HG02642 (cell line): ENCODE data around the gene TREX2.
"Not testable (repeated sequence)": the region's sequence is repeated elsewhere in the genome, so short reads cannot be mapped to it uniquely, and the experiment has no call there.

ENCODE experiments used
- ATAC-seq: cut with Tn5 transposase; IDR thresholded peaks from one replicate; pipeline ENCODE4 v1.9.1; 2021; ENCODE audit warnings: mild to moderate bottlenecking; ENCODE audit not compliant: unreplicated experiment, poor library complexity

Gene TREX2

DNA sequence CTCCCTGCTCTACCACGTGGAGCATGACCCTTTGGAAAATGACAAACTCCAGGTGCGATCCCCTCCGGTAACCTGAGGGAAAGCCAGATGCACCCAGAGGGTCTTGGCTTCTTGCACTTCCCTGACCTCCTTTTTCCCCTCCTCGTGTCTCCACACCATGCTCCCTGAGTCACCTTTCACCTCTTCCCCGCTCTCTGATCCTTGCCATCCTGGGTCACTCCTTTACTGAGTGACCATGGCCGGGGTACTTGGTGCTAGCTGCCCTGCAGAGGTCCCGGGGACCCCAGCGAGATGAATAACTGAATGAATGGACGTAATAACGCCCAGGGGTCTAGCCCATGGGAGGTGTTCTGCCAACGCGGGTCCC, 35.0 kb downstream of the TREX2 start:
- ATAC-seq = no peak

- no peak for ATAC-seq
These were observed 35.5 kb downstream of the TREX2 start for GRCh38 chrX:153410373-153410772.

DNA sequence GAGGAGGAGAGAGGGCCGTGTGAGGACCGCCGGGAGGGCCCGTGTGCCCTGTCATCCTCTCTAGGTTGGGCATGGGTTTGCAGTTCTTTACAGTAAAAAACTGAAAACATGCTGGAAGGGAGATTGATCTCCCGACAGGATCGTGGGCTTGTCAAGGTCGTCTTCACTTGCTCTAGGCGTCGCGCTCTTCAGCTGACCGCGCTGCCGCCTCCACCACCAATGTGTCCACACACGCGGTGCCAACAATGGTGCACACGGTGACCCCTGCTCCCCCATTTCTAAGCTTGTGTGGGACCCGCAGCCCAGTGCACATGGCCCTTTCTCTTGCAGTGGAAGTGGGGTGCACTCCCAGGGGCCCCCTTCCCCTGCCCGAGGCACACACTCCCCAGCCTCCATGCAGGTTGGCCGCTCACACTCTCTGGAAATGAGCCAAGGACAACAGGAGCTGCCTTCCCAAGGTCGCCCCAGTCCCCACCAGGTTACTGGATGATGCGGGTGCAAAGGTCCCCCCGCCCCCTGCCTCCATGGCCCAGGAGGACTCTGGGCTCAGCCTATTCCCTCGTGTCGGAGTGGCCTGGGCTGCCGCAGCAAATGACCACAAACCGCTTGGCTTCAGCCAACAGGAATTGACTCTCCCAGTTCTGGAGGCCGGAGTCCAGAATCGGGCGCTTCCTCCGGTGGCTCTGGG, 36.3 kb downstream of the TREX2 start:
- ATAC-seq = no peak

DNA sequence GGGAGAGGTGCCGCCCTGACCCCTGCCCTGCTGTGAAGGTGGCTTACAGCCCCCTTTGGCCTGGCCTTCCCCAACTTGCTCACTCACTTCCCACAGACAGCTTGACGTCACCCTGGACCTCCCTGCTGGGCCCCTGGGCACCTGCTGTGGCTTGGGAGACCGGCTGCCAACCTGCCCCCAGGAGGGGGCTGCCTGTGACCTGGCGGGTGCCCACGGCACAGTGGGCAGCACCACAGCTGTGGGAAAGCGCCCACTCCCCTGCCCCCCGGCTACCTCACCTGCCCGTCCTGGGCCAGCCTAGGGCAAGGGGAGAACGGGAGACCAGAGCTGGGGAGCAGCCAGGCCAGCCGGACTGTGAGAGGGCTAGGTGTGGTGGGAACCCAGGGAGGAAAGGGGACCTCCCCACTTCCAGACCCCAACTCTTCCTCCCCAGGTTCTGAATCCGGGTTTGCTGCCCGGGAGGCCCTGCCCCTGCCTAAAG, 36.9 kb downstream of the TREX2 start:
- no peak for ATAC-seq

DNA sequence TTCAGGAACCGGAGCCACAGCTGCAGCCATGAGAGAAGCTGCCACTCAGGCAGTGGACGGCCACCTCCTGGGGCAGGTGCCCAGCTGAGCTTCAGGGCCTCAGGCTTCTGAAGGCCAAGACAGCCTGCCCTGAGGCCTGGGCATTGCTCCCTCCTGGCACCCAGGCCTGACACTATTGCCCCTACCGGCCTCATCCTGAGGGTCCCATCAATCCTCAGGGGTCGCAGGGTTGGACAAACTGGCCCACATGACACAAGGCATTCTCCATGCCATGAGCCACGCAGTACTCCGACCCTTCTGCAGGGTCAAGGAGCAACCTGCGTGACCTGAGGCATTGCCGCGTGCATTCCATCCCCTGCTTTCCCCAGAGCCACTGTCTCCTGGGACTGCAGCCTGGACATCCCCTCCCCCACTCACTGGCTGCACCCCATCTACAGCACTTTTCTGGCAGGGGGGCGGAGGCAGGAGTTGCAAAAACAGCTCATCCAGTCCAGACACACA, 37.6 kb downstream of the TREX2 start:
- no peak for ATAC-seq

GRCh38 chrX:153407736-153408135, 38.1 kb downstream of the TREX2 start:
- no peak for ATAC-seq

- ATAC-seq = no peak
These were observed 39.0 kb downstream of the TREX2 start for GRCh38 chrX:153406903-153407302.

DNA sequence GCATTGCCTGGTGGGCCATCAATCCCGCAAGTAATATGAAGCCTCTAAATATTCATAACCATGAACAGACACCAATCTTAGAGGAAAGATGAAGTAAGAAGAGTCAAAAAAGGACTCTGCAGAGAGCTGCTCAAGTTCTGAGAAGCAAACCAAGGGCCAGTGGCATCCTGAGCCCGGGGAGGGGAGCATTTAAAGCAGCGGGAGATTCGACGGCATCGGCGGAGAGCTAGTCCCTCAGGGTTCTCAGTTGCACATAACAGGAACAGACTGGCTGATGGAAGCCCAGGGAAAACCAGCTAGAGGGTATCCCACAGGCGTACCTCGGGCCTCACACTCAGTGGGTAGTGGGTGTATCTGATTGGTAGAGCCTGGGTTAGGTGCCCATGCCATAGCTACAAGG, 39.8 kb downstream of the TREX2 start:
- no peak for ATAC-seq

GRCh38 chrX:153405426-153405825, 40.4 kb downstream of the TREX2 start:
- no peak for ATAC-seq

DNA sequence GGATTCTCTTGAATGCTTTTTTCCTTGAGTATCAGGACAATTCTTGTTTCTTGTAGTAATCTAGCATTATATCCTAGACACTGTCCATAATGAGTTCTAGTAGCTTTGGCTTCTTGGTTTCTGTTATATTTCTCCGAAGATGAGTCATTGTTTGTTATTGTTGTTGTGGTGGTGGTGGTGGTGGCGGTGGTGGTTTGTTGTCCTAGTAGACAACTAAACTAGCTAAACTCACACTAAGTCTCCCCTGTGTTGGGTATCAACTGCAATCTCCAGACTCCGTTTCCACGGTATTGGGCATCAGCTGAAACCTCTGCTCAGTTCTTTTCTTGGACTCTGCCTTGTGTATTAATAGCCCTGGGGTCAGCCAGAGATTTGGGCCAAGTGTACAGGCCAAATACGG, 41.5 kb downstream of the TREX2 start:
- not testable (repeated sequence) for ATAC-seq

DNA sequence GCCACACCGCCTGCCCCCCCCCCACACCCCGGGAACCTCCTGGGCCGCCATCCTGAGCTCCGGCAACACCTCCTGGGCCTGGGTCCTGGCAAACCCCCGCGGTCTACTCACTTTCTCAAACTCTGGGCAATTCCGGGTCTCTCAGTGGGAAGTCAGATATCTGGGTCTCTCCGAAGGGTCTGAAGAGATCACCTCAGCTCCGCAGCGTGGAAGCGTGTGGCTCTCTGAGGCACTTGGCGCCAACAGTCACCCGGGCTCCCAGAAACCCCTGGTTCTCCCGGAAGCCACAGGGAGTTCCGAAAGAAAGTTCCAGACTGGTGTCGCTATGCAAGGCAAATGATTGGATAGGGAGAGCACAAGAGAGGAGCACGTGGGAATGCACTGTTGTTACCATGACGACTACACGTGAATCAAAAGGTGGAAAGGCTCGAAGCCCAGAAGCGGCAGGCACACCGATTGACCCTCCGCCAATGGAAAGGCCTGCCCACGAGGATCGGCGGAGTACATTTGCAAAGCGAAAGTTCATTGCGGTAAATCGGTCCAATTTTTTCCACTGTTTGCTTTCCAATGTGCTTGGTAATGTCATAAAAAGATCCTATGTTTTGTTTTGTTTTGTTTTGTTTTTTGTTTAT, 44.6 kb downstream of the TREX2 start, which contains the start of gene PNMA6E:
Gene PNMA6E, minus strand, starts transcription at position 218 of the 632 bp plus-strand sequence. CDS start 2,501 bp downstream, outside the sequence.
- ATAC-seq = no peak

- no peak for ATAC-seq
These were observed 45.4 kb downstream of the TREX2 start for GRCh38 chrX:153400146-153401132.

- ATAC-seq = no peak
These were observed 47.4 kb downstream of the TREX2 start for GRCh38 chrX:153398275-153398960.

DNA sequence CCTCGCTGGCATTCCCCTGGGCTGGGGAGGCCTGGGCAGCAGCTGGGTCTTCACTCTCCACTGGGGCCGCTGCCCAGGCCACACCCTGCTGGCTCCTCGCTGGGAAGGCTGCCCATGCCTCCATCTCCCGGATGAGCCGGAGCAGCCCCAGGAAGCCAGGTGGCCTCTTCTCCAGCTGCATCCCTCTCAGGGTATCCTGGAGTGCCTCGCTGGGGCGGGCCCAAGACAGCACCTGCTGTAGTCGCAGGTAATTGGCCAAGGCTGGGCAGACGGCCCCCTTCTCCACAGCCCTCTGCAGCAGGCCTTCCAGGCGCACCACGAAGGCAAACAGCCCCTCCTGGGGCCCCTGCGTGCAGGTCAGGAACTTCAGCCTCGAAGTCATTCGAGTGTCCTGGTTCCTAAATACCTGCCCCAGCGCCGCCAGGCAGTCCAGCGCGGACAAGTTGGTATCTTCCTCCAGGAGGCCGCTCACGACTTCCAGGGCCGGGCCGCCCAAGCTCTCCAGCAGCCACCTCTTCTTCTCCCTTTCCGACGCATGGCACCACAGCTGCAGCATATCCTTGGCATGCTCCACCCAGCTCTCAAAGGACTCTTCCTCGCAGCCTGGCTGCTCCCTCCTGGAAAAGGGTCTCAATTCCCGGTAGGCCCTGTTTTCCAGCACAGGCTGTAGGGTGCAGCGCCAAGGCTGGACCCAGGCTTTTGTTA, 48.4 kb downstream of the TREX2 start:
- ATAC-seq = no peak

GRCh38 chrX:153396320-153397195, 49.3 kb downstream of the TREX2 start:
- ATAC-seq = no peak

- no peak for ATAC-seq
These were observed 50.1 kb downstream of the TREX2 start for GRCh38 chrX:153395613-153396319.

DNA sequence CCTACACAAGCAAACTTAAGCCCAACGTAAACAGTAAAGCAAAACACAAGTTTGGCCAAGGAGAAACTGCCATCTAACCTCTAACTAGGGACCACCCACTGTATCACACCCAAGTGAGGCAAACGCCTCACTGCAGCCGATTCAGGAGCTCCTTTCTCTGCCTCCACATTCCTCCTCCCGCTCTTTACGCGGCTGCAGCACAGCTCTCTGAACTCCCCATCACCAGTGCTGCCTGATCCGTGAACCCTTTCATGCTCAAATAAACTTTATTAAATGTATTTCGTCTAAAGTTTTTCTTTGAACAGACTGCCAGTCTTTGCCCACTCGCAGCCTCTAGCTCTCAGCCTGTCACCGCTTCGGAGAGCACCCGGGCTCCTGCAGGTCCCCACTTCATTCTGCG, 51.2 kb downstream of the TREX2 start:
- no peak for ATAC-seq
